ENCODE data around the gene CTIF.
A peak's percentile ranks its signal among the peaks of the same experiment; 100 is the strongest.

Gene CTIF

GRCh38 chr18:48607056-48607984 is 68.5 kb downstream of the CTIF start:
- no peak for DNase-seq

GRCh38 chr18:48608581-48608980 is 69.8 kb downstream of the CTIF start:
- no peak for DNase-seq

- DNase-seq: no peak
Observed at GRCh38 chr18:48609114-48609513, 70.3 kb downstream of the CTIF start.

- DNase-seq: no peak
Observed at GRCh38 chr18:48609820-48610815, 71.3 kb downstream of the CTIF start.

GRCh38 chr18:48611203-48611602 is 72.4 kb downstream of the CTIF start:
- no peak for DNase-seq

- no peak for DNase-seq
Observed at GRCh38 chr18:48611785-48612480, 73.1 kb downstream of the CTIF start.

GRCh38 chr18:48612511-48612910 is 73.7 kb downstream of the CTIF start:
- no peak for DNase-seq

- DNase-seq: no peak
Observed at GRCh38 chr18:48612917-48613316, 74.1 kb downstream of the CTIF start.

GRCh38 chr18:48613589-48614404 is 75.0 kb downstream of the CTIF start:
- no peak for DNase-seq

- DNase-seq: peak; percentile 21
Observed at GRCh38 chr18:48615566-48616401, 77.0 kb downstream of the CTIF start.

GRCh38 chr18:48616484-48617255 is 77.8 kb downstream of the CTIF start:
- no peak for DNase-seq

- no peak for DNase-seq
Observed at GRCh38 chr18:48617844-48618497, 79.1 kb downstream of the CTIF start.

- no peak for DNase-seq
Observed at GRCh38 chr18:48619016-48619415, 80.2 kb downstream of the CTIF start.

GRCh38 chr18:48619501-48619900 is 80.7 kb downstream of the CTIF start:
- DNase-seq: no peak

GRCh38 chr18:48620071-48620470 is 81.2 kb downstream of the CTIF start:
- no peak for DNase-seq

- DNase-seq: no peak
Observed at GRCh38 chr18:48621240-48621639, 82.4 kb downstream of the CTIF start.

GRCh38 chr18:48621815-48622555 is 83.2 kb downstream of the CTIF start:
- no peak for DNase-seq

GRCh38 chr18:48622911-48623431 is 84.1 kb downstream of the CTIF start:
- DNase-seq: no peak

All from NCI-H526 treated with DMSO at 0.1 percent for 48 hours (cell line).